OCI-LY1 (cell line): ENCODE measurements around the gene CALHM1.
"Not testable (repeated sequence)": the region's sequence is repeated elsewhere in the genome, so short reads cannot be mapped to it uniquely, and the experiment has no call there.

Experiments used
- H2AFZ ChIP-seq: fragments of 200-600 bp; sonication (generic), shearing (Covaris generic); 2 replicates; pipeline ENCODE4 v1.6.0; 2014; ENCODE audit warnings: antibody characterized with exemption, mild to moderate bottlenecking, low read length
- H3F3A ChIP-seq: fragments of 200-600 bp; sonication (generic), shearing (Covaris generic); 2 replicates; pipeline ENCODE4 v1.6.0; 2014; ENCODE audit warnings: mild to moderate bottlenecking, antibody characterized with exemption, low read length, moderate library complexity; ENCODE audit not compliant: insufficient read depth
- H3K27ac ChIP-seq: fragments of 200-600 bp; sonication (generic); 2 replicates; pipeline ENCODE4 v1.5.1; 2014; ENCODE audit warnings: low read length, mixed run types, mild to moderate bottlenecking, low read depth; ENCODE audit not compliant: poor library complexity, severe bottlenecking
- H3K27me3 ChIP-seq: fragments of 200-600 bp; sonication (generic); 2 replicates; pipeline ENCODE4 v1.6.0; 2014; ENCODE audit warnings: antibody characterized with exemption, mild to moderate bottlenecking, low read length, moderate library complexity; ENCODE audit not compliant: insufficient read depth
- H3K36me3 ChIP-seq: fragments of 200-600 bp; sonication (generic); 2 replicates; pipeline ENCODE4 v1.6.1; 2014; ENCODE audit warnings: mild to moderate bottlenecking, antibody characterized with exemption, low read length, moderate library complexity, mixed read lengths; ENCODE audit not compliant: insufficient read depth
- H3K4me1 ChIP-seq: fragments of 200-600 bp; sonication (generic); 2 replicates; pipeline ENCODE4 v1.5.1; 2014; ENCODE audit warnings: mild to moderate bottlenecking, low read length, moderate library complexity; ENCODE audit not compliant: insufficient read depth, severe bottlenecking
- H3K4me2 ChIP-seq: fragments of 200-600 bp; sonication (generic), shearing (Covaris generic); 2 replicates; pipeline ENCODE4 v1.6.1; 2014; ENCODE audit warnings: low read length
- H3K4me3 ChIP-seq: fragments of 200-600 bp; sonication (generic); 2 replicates; pipeline ENCODE4 v1.5.1; 2014; ENCODE audit warnings: low read length, low read depth, mild to moderate bottlenecking, mixed read lengths; ENCODE audit not compliant: poor library complexity, severe bottlenecking
- H3K79me2 ChIP-seq: fragments of 200-600 bp; shearing (Covaris generic); 2 replicates; pipeline ENCODE4 v1.6.1; 2016; ENCODE audit warnings: mixed run types, low read length, mixed read lengths; ENCODE audit not compliant: insufficient read depth
- H3K9ac ChIP-seq: fragments of 200-600 bp; sonication (generic), shearing (Covaris generic); 2 replicates; pipeline ENCODE4 v1.6.1; 2014; ENCODE audit warnings: mild to moderate bottlenecking, low read length, mixed read lengths
- H3K9me2 ChIP-seq: fragments of 200-600 bp; sonication (generic), shearing (Covaris generic); 2 replicates; pipeline ENCODE4 v1.6.1; 2014; ENCODE audit warnings: low read depth, mild to moderate bottlenecking, low read length, mixed read lengths
- H3K9me3 ChIP-seq: fragments of 200-600 bp; shearing (Covaris generic); 2 replicates; pipeline ENCODE4 v1.6.1; 2014; ENCODE audit warnings: low read length, mixed read lengths
- H4K20me1 ChIP-seq: fragments of 200-600 bp; sonication (generic), shearing (Covaris generic); 2 replicates; pipeline ENCODE4 v1.6.0; 2016; ENCODE audit warnings: mild to moderate bottlenecking, low read length; ENCODE audit not compliant: insufficient read depth
- CTCF ChIP-seq: fragments of 200-600 bp; sonication (generic), shearing (Covaris generic); IDR thresholded peaks from 2 replicates; pipeline ENCODE4 v1.5.1; 2017; ENCODE audit warnings: mild to moderate bottlenecking, antibody characterized with exemption, low read length, moderate library complexity, mixed read lengths
- EZH2 ChIP-seq: fragments of 200-600 bp; sonication (generic), shearing (Covaris generic); IDR thresholded peaks from 2 replicates; pipeline ENCODE4 v1.8.0; 2017; ENCODE audit warnings: borderline replicate concordance, mixed run types, mild to moderate bottlenecking, antibody characterized with exemption, low read length, moderate library complexity, mixed read lengths

CALHM1 gene

GRCh38 chr10:103504181-103504783 is 45.6 kb upstream of the CALHM1 start:
- H3K9ac ChIP-seq: no peak overlapping the region
- no peaks in the 10 kb centered on the region for H3K36me3 ChIP-seq
- H2AFZ ChIP-seq: no peak overlapping the region
- H3F3A ChIP-seq: no peaks in the 10 kb centered on the region
- H3K27ac ChIP-seq: no peak overlapping the region
- no peak for TF ChIP-seq CTCF
- no peak for TF ChIP-seq EZH2
- H3K4me2 ChIP-seq: no peak overlapping the region
- no peaks in the 10 kb centered on the region for H3K9me3 ChIP-seq
- no peaks in the 10 kb centered on the region for H3K4me1 ChIP-seq
- no peak overlapping the region for H3K4me3 ChIP-seq
- H3K79me2 ChIP-seq: no peaks in the 10 kb centered on the region
- no peaks in the 10 kb centered on the region for H4K20me1 ChIP-seq
- no peaks in the 10 kb centered on the region for H3K9me2 ChIP-seq
- peaks cover 5% of the 10 kb centered on the region for H3K27me3 ChIP-seq

- not testable (repeated sequence) for H3K4me2 ChIP-seq
Observed at GRCh38 chr10:103503777-103504176, 45.1 kb upstream of the CALHM1 start.

GRCh38 chr10:103502849-103503660 is 44.4 kb upstream of the CALHM1 start:
- Histone ChIP-seq H3K27ac (no peak overlapping the region), H3K27me3 (peaks cover 5% of the 10 kb centered on the region), H3K9ac (no peak overlapping the region), H3K79me2 (no peaks in the 10 kb centered on the region), H3K9me3 (no peaks in the 10 kb centered on the region), H2AFZ (no peak overlapping the region), H3K36me3 (no peaks in the 10 kb centered on the region), H3F3A (no peaks in the 10 kb centered on the region), H4K20me1 (no peaks in the 10 kb centered on the region), H3K4me1 (no peaks in the 10 kb centered on the region), H3K4me2 (no peak overlapping the region), H3K9me2 (no peaks in the 10 kb centered on the region), H3K4me3 (no peak overlapping the region)
- TF ChIP-seq CTCF (no peak), EZH2 (no peak)

More at GRCh38 chr10:103503777-103504176, 45.1 kb upstream of the CALHM1 start:
- H3K27ac ChIP-seq, H3K9me3 ChIP-seq, H3K79me2 ChIP-seq, H4K20me1 ChIP-seq, H2AFZ ChIP-seq, H3K9ac ChIP-seq, H3K36me3 ChIP-seq, H3K9me2 ChIP-seq, H3K27me3 ChIP-seq, H3F3A ChIP-seq, H3K4me1 ChIP-seq, H3K4me3 ChIP-seq: not testable (repeated sequence)
